GM18517 (cell line): Measurements from ENCODE around the gene COLQ.
A peak's percentile ranks its signal among the peaks of the same experiment; 100 is the strongest.
"Not testable (repeated sequence)": the region's sequence is repeated elsewhere in the genome, so short reads cannot be mapped to it uniquely, and the experiment has no call there.

ENCODE experiments used
- ATAC-seq: cut with Tn5 transposase; IDR thresholded peaks from one replicate; pipeline ENCODE4 v1.9.1; 2021; ENCODE audit warnings: mild to moderate bottlenecking, moderate library complexity; ENCODE audit not compliant: unreplicated experiment

COLQ gene

DNA sequence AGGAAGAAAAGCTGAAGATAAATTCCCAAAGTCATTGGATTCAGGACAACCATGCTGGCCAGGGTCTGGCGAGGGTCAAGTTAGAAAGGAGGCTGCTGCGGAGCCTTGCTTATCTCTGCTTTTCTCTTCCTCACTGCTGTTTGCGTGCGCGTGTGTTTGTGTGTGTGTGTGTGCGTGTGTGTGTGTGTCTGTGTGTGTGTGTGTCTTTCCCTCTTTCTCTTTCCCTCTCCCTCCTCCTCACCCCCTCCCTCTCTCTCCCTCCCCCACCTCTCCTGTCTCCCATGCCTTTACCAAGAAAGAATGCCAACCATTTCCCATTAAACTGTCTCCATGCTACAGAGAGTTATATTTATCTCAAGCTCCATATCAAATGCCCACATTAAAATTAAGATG lies at the start of gene COLQ:
Gene COLQ, minus strand, starts transcription at position 134 of the 393 bp plus-strand sequence. Its CDS starts 81 bp downstream, at position 53.
- no peak for ATAC-seq

DNA sequence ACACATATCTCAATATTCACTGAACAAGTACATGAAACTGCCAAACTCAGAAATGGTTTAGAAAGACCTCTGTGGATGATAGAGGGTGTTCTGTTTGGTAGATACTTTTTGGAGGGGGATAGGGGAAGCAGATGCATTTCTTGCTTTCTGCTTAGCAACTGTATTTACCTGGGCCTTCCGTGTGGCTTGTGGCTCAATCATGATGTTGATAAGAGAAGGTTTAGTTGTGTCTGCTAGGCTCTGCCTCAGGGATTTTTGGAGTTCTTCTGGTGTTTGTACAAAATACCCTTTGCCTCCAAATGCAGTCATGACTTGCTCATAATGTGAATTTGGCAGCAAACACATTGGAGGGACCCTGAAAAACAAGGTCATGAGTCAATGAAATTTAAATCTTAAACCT lies 41.7 kb upstream of the COLQ start:
- ATAC-seq: no peak

DNA sequence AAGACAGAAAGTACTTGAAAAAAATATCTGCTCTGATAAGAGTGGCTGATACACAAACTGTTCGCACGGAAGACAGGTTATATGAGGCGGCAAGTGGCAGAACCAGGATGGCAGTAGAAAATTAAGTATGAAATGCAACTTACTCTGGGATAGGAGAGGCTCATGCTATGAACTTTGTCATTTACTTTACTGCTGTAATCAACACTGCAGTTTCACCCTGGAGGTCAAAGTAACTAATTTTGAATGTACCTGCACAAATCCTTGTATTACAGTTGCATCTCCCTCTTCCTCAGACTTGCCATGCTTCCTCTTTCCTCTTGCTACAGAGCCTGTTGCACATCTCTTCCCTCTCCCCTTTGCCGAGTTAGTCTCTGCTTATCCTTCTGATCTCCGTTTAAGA lies 41.1 kb upstream of the COLQ start:
- ATAC-seq: no peak

DNA sequence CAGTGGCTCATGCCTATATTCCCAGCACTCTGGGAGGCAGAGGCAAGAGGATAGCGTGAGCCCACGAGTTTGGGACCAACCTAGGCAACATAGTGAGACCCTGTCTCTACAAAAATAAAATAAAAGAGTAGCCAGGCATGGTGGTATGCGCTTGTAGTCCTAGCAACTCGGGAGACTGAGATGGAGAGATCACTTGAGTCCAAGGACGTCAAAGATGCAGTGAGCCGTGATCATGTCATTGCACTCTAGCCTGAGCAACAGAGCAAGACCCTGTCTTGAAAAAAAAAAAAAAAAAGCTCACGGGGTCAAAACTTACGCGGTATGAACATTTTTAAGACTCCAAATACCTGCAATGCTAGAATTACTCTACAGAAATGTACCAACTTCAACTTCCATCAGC lies 37.1 kb upstream of the COLQ start:
- no peak for ATAC-seq

DNA sequence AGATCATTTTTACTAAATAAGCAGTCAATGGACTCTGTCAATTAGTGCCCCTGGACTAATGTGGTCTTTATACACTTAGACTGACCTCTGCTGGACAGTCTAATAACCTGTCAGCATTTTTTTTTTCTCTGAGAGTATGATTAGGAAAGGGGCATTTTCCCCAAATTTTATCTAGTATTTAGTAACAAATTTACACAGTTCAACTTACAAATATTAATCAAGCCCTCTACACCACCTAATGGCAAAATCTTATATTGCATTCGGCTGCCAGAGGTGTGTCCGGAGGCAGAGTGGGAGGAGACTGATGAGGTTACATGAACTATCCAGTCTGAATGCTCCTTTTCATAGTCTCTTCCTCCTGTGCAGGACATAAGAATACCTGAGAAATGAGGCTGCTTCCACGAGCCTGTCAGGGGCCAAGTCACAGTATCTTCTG lies 36.0 kb upstream of the COLQ start:
- peak; percentile 53 for ATAC-seq

DNA sequence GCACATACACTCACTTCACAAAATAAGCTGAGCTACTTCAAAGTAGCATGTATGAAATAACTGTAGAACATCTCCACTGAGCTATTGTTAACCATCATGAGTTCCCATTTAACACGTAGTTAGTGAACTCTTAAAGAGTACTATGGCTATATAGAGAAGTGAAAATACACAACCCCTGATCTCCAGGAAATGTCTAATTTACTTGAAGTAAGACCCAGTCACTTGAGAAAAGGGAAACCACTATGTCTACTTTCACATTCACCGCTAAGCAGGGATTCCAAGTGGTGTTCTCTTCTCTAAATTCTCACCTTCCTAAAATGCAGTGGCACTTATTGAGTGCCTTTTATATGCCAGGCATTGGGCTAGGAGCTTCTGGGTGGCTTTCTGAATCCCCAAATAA lies 35.0 kb upstream of the COLQ start:
- ATAC-seq: peak; percentile 87

DNA sequence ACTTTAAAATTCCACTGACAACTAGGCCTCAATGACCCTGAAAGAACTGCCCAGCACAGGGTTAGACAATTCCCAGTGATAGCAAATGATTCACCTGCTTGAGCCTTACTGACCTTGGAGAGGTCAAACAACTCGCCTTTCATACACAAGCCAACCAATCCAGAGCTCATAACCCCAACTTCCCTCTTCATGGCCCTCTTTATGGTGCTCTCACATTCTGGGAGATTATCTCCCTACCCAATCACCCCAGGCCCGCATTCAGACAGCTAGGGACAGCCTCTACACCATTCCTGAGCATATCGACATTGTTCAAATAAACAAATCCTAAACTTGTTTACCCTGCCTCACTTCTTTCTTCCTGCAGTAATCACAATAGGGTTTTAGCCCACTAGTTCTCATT lies 32.2 kb upstream of the COLQ start:
- ATAC-seq: no peak

DNA sequence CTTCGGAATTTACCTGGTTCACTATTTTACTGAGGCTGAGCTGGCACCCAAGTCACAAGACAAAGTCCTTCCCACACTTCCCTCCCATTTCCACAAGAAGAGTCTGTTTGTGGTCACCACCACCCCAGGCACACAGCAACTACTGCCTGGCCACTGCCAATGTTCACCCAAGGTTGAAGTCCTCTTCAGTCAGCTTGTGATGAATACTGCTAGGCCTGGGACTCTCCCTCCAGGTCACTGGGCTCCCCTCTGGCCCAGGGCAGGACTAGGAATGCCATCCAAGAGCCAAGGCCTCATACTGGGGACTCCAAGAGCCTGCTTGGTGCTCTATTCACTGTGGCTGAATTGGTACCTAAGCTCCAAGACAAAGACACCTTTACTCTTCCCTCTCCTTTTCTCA lies 30.4 kb upstream of the COLQ start:
- no peak for ATAC-seq

DNA sequence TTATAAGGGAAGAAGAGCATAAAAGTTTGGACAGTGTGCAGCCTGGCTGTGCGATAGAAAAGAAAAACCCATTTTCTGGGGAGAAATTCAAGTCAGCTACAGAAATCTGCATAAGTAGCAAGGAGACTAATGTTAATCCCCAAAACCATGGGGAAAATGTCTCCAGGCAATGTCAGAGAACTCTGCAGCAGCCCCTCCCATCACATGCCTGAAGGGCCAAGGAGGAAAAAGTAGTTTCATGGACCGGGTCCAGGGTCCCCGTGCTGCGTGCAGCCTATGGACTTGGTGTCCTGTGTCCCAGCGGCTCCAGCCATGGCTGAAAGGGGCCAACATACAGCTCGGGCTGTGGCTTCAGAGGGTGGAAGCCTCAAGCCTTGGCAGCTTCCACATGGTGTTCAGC lies 28.3 kb upstream of the COLQ start:
- no peak for ATAC-seq

DNA sequence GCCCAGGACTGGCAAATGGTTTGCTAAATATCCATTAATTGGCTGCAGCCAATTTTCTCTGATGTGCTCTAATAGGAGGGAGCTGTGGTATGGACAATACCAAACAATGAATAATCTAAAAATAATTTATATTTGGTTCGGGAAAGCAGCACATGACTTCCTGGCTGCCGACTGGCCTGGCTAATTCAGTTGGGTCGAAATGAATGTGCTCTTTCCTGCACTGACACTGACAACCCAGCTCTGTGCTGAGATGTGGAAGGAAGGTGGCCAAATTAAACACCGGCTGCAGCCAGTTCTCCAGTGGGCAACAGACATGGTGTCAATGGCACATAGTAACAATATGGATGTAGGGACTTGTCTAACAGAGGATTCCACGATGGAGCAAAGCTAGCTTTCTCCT lies 21.1 kb upstream of the COLQ start:
- no peak for ATAC-seq

DNA sequence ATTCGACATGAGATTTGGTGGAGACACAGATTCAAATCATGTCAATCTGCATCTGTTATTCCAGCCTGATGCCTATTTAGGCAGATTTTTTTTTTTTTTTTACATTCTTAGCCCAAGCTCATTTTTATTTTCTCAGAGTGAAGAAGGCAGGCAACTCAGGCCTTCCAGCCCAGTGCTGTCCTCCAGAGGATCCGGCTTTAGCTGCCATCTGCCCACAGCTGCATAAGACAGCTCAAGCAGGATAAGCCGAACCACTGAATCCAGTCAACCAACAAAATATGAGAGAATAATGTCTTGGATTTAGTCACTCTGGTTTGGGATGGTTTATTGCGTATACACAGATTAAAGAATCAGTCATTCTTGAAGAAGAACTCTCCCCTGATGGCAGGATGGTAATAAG lies 19.9 kb upstream of the COLQ start:
- no peak for ATAC-seq

DNA sequence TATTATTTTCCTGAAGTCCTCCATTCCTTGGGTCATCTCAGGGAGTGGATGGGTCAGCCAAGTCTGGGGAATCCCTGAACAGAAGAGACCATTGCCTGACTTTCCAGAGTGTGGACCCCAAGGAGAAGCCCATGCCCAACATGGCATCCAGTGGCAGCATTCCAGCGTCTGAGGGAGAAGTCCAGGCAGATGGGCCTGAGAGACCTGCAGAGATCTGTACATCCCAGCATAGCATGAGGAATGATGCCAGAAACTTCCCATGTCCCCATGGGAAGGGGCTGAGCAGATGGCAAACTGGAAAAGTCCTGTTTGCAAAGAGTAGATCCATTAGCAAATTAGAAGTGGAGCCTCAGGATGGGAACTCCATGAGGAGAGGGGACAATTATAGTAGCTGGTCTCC lies 17.6 kb upstream of the COLQ start:
- no peak for ATAC-seq

DNA sequence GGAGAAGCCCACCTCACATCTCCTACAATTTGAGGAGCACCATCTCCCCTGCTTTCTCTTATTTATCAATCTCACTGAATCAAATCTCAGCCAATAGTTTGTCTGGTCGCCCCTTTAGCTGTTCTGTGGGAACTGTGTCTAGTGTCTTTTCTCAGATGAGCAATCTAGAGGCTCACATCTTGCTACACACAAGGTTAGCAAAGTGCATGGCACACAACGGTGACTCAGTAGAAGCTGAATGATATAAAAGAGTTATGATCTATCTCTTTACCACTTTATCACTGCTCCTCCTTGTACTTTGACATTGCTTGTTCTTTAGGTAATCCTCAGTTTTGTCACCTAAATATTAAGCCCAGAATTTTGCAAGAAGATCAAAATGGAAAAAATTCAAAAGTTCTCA lies 16.8 kb upstream of the COLQ start:
- no peak for ATAC-seq

DNA sequence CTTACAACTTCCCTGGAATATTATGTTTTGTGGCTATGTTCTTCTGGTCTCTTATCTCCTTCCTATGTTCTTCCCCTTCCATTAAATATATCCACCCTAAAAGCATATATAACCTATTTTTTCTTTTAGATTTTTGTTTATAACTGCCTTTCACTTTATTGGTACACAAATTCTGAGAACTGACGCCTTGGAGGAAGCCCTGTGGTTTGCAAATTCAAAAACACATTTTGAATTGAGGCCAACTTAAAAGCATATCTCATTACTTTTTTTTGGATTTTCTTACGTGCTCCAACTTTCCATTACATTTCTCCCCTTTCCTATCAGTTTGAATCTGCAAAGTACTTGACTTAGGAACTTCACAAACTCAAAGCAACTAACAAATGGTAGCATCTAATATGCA lies 15.3 kb upstream of the COLQ start:
- no peak for ATAC-seq

DNA sequence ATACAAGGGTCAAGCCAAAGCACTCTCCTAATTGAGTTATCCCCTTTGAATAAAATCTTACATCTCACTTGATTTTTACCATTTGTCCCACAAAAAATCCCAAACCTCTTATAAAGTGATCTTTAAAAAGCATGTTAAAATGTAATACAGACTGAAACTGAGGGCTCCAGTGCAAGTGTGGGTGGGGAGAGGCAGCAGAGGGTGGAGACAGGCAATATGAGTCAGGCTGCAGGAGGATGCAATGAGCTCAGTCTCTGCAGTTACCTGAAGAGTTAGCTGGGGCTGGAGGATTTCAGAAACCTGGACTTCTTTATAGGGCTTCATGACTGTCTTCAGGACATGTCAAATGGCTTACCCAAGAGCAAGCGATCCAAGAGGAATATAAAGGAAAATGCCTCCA lies 14.2 kb upstream of the COLQ start:
- no peak for ATAC-seq

DNA sequence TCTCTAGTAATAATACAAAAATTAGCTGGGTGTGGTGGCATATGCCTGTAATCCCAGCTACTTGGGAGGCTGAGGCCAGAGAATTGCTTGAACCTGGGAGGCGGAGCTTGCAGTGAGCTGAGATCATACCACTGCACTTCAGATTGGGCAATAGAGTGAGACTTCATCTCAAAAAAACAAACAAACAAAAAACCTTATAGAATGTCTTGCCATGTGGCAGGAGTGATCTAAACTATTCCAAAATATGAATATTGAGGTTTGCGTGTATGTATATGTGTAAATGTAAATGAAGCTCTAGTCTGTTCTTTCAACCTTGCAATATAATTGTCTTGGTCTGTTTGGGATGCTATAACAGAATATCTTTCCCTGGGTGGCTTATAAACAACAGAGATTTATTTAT lies 11.1 kb upstream of the COLQ start:
- not testable (repeated sequence) for ATAC-seq

DNA sequence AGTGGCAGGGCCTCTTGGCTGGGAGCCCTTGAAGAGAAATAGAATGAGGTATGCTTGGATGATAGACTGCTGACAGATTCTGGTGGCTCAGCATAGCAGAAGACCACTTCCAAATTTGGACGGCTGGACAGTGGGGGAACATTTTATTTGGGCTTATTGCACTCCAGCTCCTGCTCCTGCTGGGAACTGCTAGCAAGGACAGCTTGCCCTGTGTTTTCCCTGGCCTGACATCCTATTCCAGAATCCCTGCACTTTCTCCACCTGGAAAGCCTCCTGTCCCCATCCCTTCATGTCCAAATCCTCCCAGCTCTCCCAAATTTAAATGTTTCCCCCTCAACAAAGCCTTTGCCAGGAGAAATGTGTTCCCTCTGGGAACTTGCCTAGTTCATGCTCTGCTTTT lies 9.8 kb upstream of the COLQ start:
- no peak for ATAC-seq

DNA sequence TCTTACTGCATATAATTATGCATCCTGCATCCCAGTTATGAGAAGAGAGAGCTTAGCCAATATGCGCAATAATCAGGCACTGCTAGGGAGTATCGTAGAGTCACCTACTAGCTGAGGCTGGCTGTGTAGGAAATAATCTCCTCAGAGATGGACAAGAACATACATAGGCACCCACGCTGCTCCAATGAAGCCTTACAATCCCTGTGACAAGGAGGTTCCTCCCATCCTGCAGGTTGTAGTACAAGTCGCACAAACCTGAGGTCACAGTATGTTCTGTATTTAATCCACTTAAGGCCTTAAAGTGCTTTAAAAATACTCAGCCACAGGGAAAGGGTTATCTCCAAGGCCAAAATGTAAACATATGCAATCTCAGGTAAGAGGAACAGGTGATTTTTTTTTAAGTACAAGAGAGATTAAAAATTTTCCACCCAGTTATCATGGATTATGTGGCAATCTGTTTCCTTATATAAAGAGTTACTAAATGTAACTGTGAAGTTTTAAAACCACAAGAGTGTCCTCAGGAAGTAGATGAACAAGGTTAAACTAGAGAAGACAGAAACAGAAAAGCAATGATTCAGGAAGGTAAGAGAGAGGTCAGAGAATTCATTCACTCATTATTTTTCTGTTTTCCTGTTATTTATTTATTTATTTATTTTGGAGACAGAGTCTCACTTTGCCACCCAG lies 7.5 kb upstream of the COLQ start:
- ATAC-seq: no peak

DNA sequence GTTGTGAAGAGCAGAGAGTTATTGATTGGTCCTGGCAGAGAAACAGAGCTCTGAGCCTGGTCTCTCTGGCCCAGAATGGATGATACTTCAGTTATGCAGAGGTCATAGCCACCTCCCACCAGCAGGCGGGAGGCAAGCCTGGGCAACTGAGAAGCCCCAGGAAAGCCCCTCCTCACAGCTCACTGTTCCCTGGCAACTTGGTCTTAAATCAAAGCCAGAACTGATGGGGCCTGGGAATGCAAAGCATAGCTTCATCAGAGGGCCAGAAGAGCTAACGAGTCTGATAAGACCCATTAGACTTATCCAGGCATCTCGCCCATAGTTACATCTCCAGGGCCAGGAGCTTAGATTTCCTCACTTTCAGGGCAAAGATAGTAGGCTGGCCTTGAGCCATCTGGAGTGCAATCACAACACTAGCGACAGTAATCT lies 5.5 kb upstream of the COLQ start:
- no peak for ATAC-seq

DNA sequence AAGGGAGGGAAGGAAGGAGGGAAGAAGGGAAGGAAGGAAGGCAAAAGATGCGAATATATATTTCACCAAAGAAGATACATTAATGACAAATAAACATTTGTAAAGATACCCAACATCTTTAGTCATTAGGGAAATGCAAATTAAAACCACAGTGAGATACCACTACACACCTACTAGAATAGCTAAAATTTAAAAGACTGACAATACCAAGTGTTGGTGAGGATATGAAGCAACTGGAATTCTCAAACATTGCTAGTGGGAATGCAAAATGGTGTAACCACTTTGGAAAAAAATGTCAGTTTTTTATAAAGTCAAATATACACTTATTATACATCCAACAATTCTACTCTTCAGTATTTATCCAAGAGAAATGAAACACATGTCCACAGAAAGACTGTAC lies 4.3 kb upstream of the COLQ start:
- no peak for ATAC-seq

DNA sequence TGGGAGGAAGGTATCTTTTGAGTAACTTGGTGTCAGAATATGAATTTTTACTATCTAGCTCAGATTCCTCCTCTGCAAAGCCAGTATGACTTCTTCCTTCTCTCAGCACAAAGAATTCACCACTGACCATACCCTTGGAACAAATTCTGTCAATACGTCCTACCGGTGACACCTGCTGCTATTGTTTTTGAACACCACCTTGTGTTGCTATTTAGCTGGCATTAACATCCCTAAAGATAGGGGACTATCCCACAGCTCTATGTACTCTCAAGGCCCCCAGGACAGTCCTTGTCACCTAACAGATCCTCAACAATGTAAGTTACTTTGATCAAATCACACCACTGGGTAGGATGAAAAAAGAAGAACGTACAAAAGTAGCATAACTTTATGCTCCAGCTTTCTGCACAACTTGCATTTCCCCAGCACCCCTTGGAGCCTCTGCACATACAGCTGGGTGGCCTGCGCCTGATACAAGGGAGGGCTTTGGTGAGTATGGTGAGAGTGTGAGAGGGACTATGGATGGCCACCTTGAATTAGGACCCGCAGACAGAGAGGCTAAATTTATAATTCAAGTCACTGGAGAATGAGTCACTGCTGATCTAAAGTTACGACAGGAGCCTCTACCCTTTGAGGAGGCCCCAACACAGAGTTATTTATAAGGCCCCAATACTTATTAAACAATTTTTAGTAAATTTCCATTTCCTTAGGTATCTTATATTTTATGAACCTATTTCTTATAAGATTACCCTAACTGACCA lies 2.3 kb upstream of the COLQ start:
- ATAC-seq: no peak

DNA sequence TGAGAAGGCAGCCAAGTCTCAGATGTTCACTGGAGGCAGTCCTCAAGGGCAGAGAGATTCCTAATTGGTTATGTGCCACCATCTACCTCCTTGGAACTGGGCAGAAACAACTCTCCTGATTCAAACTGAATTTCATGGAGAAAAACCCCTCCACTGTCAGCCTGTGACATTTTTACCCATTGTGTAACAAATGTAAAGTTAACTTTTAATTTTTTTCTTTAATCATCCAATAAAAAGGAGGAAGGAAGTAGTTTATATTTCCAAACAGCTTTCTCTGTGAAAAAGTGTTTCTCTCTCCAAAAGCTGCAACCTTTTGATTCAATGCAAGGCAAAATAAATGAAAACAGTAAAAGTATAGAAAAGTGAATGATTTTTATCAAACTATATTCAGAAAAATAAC lies 510 bp upstream of the COLQ start:
- no peak for ATAC-seq
